Fibroblast of mammary gland (primary cell): ENCODE measurements around the gene BNIP1.

Experiments used
- DNase-seq: peaks from one replicate; pipeline ENCODE4 v3.0.0-alpha.2; 2010; ENCODE audit warnings: low read depth
- H3K4me3 ChIP-seq: 2 replicates; pipeline ENCODE4 v1.5.1; 2011; ENCODE audit warnings: low read depth, mild to moderate bottlenecking, low read length, moderate library complexity; ENCODE audit not compliant: control insufficient read depth
- CTCF ChIP-seq: conservative IDR thresholded peaks from 2 replicates; pipeline ENCODE4 v1.5.1; 2011; ENCODE audit warnings: low read depth, low read length, inconsistent platforms; ENCODE audit not compliant: control insufficient read depth, insufficient read depth

Gene BNIP1

GRCh38 chr5:173197375-173197891 is 53.1 kb downstream of the BNIP1 start:
- DNase-seq, result no peak
- no peak for TF ChIP-seq CTCF
- no peak overlapping the region for H3K4me3 ChIP-seq

GRCh38 chr5:173198049-173198448 is 53.7 kb downstream of the BNIP1 start:
- no peak overlapping the region for H3K4me3 ChIP-seq
- no peak for TF ChIP-seq CTCF
- DNase-seq, result no peak

GRCh38 chr5:173200356-173200755 is 56.0 kb downstream of the BNIP1 start:
- TF ChIP-seq CTCF, result no peak
- no peak for DNase-seq
- H3K4me3 ChIP-seq, result no peak overlapping the region

- TF ChIP-seq CTCF, result no peak
- DNase-seq, result peak; percentile 83
- H3K4me3 ChIP-seq, result no peak overlapping the region
These were observed 57.4 kb downstream of the BNIP1 start for GRCh38 chr5:173201636-173202265.

- no peak for TF ChIP-seq CTCF
- H3K4me3 ChIP-seq, result no peak overlapping the region
- DNase-seq, result no peak
These were observed 58.0 kb downstream of the BNIP1 start for GRCh38 chr5:173202266-173202875.

GRCh38 chr5:173204185-173204979 is 60.1 kb downstream of the BNIP1 start:
- TF ChIP-seq CTCF, result peak; percentile 65

More at GRCh38 chr5:173204185-173204979, 60.1 kb downstream of the BNIP1 start:
- peak; percentile 48 for DNase-seq
- no peak overlapping the region for H3K4me3 ChIP-seq
